Fibroblast of the aortic adventitia (primary cell): Measurements from ENCODE around the gene PEX19. TPM values are rescaled to one million over a fixed set of nuclear protein-coding genes. Genes with fewer than 3 reads are reported as not detected.

Source experiments
- DNase-seq: peaks from one replicate; pipeline ENCODE4 v3.0.0-alpha.2; 2010; ENCODE audit warnings: low read depth
- H3K4me3 ChIP-seq: 2 replicates; pipeline ENCODE4 v1.5.1; 2011; ENCODE audit warnings: low read depth, mild to moderate bottlenecking, control low read depth, low read length, moderate library complexity
- CTCF ChIP-seq: IDR thresholded peaks from 2 replicates; pipeline ENCODE4 v1.5.1; 2011; ENCODE audit warnings: mild to moderate bottlenecking, low read length, control low read depth, inconsistent platforms; ENCODE audit not compliant: insufficient read depth
- total RNA-seq: library from RNA; depleted of rRNA; stranded (reverse); fragments of >200 nt; gene quantifications from 2 replicates; pipeline ENCODE4 v1.2.3, GENCODE V29; 2012; ENCODE audit warnings: low replicate concordance

Gene PEX19
- total RNA-seq, 1 donor, result 55.1 TPM

- no peak overlapping the region for H3K4me3 ChIP-seq
- DNase-seq, result no peak
- TF ChIP-seq CTCF, result no peak
These were observed 30.4 kb upstream of the PEX19 start for GRCh38 chr1:160315359-160315758.

- DNase-seq, result no peak
- no peak overlapping the region for H3K4me3 ChIP-seq
- TF ChIP-seq CTCF, result no peak
These were observed 24.6 kb upstream of the PEX19 start for GRCh38 chr1:160309571-160309970.

GRCh38 chr1:160309185-160309557 lies 24.2 kb upstream of the PEX19 start:
- TF ChIP-seq CTCF, result no peak

GRCh38 chr1:160308451-160309184 lies 23.7 kb upstream of the PEX19 start:
- peak; percentile 18 for DNase-seq
- no peak overlapping the region for H3K4me3 ChIP-seq
- no peak for TF ChIP-seq CTCF

More at GRCh38 chr1:160309185-160309557, 24.2 kb upstream of the PEX19 start:
- no peak overlapping the region for H3K4me3 ChIP-seq
- DNase-seq, result peak; percentile 45

GRCh38 chr1:160307118-160307791 lies 22.3 kb upstream of the PEX19 start:
- H3K4me3 ChIP-seq, result no peak overlapping the region
- no peak for DNase-seq
- TF ChIP-seq CTCF, result no peak

GRCh38 chr1:160300173-160300572 lies 15.2 kb upstream of the PEX19 start:
- no peak for TF ChIP-seq CTCF
- H3K4me3 ChIP-seq, result no peak overlapping the region
- DNase-seq, result no peak

- H3K4me3 ChIP-seq, result no peak overlapping the region
- no peak for DNase-seq
- TF ChIP-seq CTCF, result no peak
These were observed 11.1 kb upstream of the PEX19 start for GRCh38 chr1:160296036-160296435.
